Panc1 (cell line): ENCODE measurements around the gene ANO4. TPM values are rescaled to one million over a fixed set of nuclear protein-coding genes. Genes with fewer than 3 reads are reported as not detected.

Experiments
- ATAC-seq: fragments of 200-7000 bp; cut with Tn5 transposase; 2 replicates; pipeline ENCODE4 v1.9.1; 2020; ENCODE audit warnings: mild to moderate bottlenecking, moderate library complexity
- BruUV-seq: library from RNA; stranded (reverse); fragments of 400-500 nt; replicated peaks from 2 replicates; lab custom pipeline; 2021; lab: Mats Ljungman, UMichigan
- CTCF ChIA-PET: fragments of 300-600 bp; sonication (Branson Sonifier 250); formaldehyde crosslinking; loops from one replicate; lab custom pipeline; 2022; ENCODE audit warnings: antibody characterized with exemption; lab: Charles Lee
- POLR2A ChIA-PET: fragments of 300-600 bp; sonication (Branson Sonifier 250); formaldehyde crosslinking; loops from one replicate; lab custom pipeline; 2022; ENCODE audit warnings: antibody characterized with exemption; lab: Charles Lee
- DNase-seq: peaks from one replicate; pipeline ENCODE4 v3.0.0-alpha.2; 2010; ENCODE audit warnings: low read depth, low spot score
- H3K27ac ChIP-seq: 2 replicates; pipeline ENCODE4 v1.5.1; 2011; ENCODE audit warnings: mild to moderate bottlenecking, low read length, inconsistent platforms
- H3K27me3 ChIP-seq: fragments of 200-500 bp; sonication (Bioruptor generic); 2 replicates; pipeline ENCODE4 v1.6.0; 2014; ENCODE audit warnings: low read length, inconsistent platforms; ENCODE audit not compliant: control insufficient read depth, insufficient read depth
- H3K36me3 ChIP-seq: fragments of 200-500 bp; sonication (Bioruptor generic); 2 replicates; pipeline ENCODE4 v1.5.1; 2014; ENCODE audit warnings: inconsistent platforms, mild to moderate bottlenecking, low read length, moderate library complexity; ENCODE audit not compliant: control insufficient read depth, insufficient read depth
- H3K4me1 ChIP-seq: 2 replicates; pipeline ENCODE4 v1.5.1; 2011; ENCODE audit warnings: inconsistent platforms, mild to moderate bottlenecking, low read length, moderate library complexity; ENCODE audit not compliant: control insufficient read depth, insufficient read depth
- H3K4me3 ChIP-seq, 2 experiments: 2 replicates each; pipeline ENCODE4 v1.5.1; 2011 to 2012; ENCODE audit warnings: low read depth in 2 of 2, low read length in 2 of 2, mild to moderate bottlenecking in 2 of 2, inconsistent platforms in 1 of 2, moderate library complexity in 1 of 2
- H3K9me3 ChIP-seq: fragments of 200-500 bp; sonication (Bioruptor generic); 2 replicates; pipeline ENCODE4 v1.5.1; 2014; ENCODE audit warnings: low read depth, mild to moderate bottlenecking, inconsistent platforms, low read length, moderate library complexity; ENCODE audit not compliant: control insufficient read depth, insufficient read depth
- POLR2AphosphoS5 ChIP-seq: IDR thresholded peaks from 2 replicates; pipeline ENCODE4 v1.6.1; 2012; ENCODE audit warnings: mild to moderate bottlenecking, low read depth, low read length, moderate library complexity
- SIN3A ChIP-seq: IDR thresholded peaks from 2 replicates; pipeline ENCODE4 v1.6.1; 2012; ENCODE audit warnings: low read depth, mild to moderate bottlenecking, low read length, moderate library complexity, borderline replicate concordance; ENCODE audit not compliant: insufficient read depth
- TCF7L2 ChIP-seq: IDR thresholded peaks from 2 replicates; pipeline ENCODE4 v1.6.1; 2011; ENCODE audit warnings: mild to moderate bottlenecking, low read depth, low read length, inconsistent platforms
- in situ Hi-C: cut with HindIII; loops from 2 replicates; pipeline ENCODE4 v1.10.0; 2016; ENCODE audit warnings: low sequenced_read_pairs, low pct_unique_long_range_greater_than_20kb
- intact Hi-C: fragments of 100-400 bp; cut with micrococcal nuclease; formaldehyde crosslinking; loops from one replicate; pipeline ENCODE4 v1.10.0; 2022; ENCODE audit not compliant: unreplicated experiment
- total RNA-seq: library from RNA; stranded (reverse); gene quantifications from one replicate; pipeline ENCODE4 v1.2.1, GENCODE V29; 2021; ENCODE audit not compliant: unreplicated experiment
- TF ChIP-seq, protein P1 (sequence below): fragments of 450-650 bp; IDR thresholded peaks from 2 replicates; pipeline ENCODE4 v1.5.1; 2017; ENCODE audit warnings: mild to moderate bottlenecking
- TF ChIP-seq, protein P2 (sequence below), 2 experiments: IDR thresholded peaks; 2 replicates each; pipeline ENCODE4 v1.6.1; 2011 to 2012; ENCODE audit warnings: low read depth in 2 of 2, control low read depth in 1 of 2, low read length in 1 of 2, mild to moderate bottlenecking in 1 of 2, moderate library complexity in 1 of 2; ENCODE audit not compliant: insufficient read depth in 1 of 2

Gene ANO4
- total RNA-seq, 1 experiment from 2014 or later, result not detected

DNA sequence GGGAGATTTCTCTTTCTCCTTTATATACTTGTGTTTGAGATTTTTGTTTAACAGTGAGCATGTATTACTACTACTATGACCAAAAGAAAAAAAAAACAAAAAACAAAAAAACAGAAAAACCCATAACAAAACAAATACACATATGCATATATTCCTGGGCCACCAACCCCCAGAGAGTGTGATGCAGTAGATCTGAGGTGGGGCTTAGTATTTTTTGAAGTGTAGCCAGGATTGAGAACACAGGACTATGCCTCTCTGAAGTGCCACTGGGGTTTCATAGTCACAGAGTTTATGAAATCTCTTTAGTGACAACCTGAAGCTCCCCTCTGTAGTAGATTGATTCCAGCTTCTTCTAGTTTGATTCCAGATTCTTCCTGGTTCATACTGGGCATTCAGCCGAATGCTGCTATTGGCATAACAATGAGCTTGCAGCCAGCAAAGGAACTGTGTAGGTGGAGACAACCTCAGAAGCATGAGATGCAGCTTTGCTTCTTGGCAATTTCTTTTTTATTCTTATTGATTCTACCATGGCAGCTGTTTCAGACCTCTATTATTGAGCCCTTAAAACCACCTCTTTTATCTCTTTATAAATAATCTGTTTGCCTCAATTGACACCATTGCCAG is 15.5 kb upstream of the ANO4 start:
- ATAC-seq, result no peak
- Histone ChIP-seq H3K36me3 (no peaks in the 10 kb centered on the region), H3K4me1 (no peaks in the 10 kb centered on the region), H3K4me3 (no peak overlapping the region), H3K27me3 (peaks cover 2% of the 10 kb centered on the region; the same call in 1 of the 2 replicates), H3K9me3 (no peaks in the 10 kb centered on the region), H3K27ac (no peak overlapping the region)
- ChIA-PET CTCF (no interaction called here), POLR2A (no interaction called here)
- no peak for DNase-seq
- intact Hi-C loops, result no loop called here
- in situ Hi-C loops, result no loop called here
- BruUV-seq, result no TSS peak
- TF ChIP-seq POLR2AphosphoS5 (no peak), SIN3A (no peak), TCF7L2 (no peak)
- TF ChIP-seq, protein P1, sequence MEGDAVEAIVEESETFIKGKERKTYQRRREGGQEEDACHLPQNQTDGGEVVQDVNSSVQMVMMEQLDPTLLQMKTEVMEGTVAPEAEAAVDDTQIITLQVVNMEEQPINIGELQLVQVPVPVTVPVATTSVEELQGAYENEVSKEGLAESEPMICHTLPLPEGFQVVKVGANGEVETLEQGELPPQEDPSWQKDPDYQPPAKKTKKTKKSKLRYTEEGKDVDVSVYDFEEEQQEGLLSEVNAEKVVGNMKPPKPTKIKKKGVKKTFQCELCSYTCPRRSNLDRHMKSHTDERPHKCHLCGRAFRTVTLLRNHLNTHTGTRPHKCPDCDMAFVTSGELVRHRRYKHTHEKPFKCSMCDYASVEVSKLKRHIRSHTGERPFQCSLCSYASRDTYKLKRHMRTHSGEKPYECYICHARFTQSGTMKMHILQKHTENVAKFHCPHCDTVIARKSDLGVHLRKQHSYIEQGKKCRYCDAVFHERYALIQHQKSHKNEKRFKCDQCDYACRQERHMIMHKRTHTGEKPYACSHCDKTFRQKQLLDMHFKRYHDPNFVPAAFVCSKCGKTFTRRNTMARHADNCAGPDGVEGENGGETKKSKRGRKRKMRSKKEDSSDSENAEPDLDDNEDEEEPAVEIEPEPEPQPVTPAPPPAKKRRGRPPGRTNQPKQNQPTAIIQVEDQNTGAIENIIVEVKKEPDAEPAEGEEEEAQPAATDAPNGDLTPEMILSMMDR, result no peak
- TF ChIP-seq, protein P2, sequence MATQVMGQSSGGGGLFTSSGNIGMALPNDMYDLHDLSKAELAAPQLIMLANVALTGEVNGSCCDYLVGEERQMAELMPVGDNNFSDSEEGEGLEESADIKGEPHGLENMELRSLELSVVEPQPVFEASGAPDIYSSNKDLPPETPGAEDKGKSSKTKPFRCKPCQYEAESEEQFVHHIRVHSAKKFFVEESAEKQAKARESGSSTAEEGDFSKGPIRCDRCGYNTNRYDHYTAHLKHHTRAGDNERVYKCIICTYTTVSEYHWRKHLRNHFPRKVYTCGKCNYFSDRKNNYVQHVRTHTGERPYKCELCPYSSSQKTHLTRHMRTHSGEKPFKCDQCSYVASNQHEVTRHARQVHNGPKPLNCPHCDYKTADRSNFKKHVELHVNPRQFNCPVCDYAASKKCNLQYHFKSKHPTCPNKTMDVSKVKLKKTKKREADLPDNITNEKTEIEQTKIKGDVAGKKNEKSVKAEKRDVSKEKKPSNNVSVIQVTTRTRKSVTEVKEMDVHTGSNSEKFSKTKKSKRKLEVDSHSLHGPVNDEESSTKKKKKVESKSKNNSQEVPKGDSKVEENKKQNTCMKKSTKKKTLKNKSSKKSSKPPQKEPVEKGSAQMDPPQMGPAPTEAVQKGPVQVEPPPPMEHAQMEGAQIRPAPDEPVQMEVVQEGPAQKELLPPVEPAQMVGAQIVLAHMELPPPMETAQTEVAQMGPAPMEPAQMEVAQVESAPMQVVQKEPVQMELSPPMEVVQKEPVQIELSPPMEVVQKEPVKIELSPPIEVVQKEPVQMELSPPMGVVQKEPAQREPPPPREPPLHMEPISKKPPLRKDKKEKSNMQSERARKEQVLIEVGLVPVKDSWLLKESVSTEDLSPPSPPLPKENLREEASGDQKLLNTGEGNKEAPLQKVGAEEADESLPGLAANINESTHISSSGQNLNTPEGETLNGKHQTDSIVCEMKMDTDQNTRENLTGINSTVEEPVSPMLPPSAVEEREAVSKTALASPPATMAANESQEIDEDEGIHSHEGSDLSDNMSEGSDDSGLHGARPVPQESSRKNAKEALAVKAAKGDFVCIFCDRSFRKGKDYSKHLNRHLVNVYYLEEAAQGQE (IDR thresholded peaks at IDR 0.05; ENCODE audit: insufficient read depth in 1 of 2, low read depth in 2 of 2, low read length in 1 of 2), result no peak

DNA sequence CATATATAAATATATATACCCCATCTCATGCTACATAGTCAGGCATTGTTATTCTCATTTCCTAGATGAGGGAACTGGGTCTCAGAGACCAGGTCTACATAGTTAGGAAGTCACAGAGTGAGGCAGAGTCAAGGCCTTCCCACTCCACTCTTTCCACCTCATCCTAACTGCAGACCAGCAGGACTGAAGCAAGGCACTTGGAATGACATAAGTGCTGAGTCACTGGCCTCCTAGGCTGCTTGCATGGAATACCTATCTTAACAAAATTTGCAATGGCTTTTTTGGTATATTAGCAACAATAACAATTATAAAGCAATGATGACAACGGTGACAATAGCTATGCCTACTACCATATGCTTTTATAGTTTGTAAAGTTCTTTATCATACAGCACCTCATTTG is 5.4 kb upstream of the ANO4 start:
- intact Hi-C loops, result no loop called here
- peaks cover 10% of the 10 kb centered on the region for H3K27me3 ChIP-seq
- ChIA-PET POLR2A (no interaction called here), CTCF (no interaction called here)
- no peak overlapping the region for H3K4me3 ChIP-seq
- H3K9me3 ChIP-seq, result no peaks in the 10 kb centered on the region
- TF ChIP-seq, protein P2 (IDR thresholded peaks at IDR 0.05; ENCODE audit: insufficient read depth in 1 of 2, low read depth in 2 of 2, low read length in 1 of 2), result no peak
- no peak for TF ChIP-seq POLR2AphosphoS5
- no peak for TF ChIP-seq TCF7L2
- TF ChIP-seq, protein P1, result no peak
- no peak for TF ChIP-seq SIN3A
- BruUV-seq, result no TSS peak
- ATAC-seq (no peak), DNase-seq (no peak)
- no peak overlapping the region for H3K27ac ChIP-seq
- in situ Hi-C loops, result no loop called here
- no peaks in the 10 kb centered on the region for H3K36me3 ChIP-seq
- no peaks in the 10 kb centered on the region for H3K4me1 ChIP-seq
